NCI-H128 (cell line): ENCODE measurements around the gene GPRASP1.
"Not testable (repeated sequence)": the region's sequence is repeated elsewhere in the genome, so short reads cannot be mapped to it uniquely, and the experiment has no call there.

Source experiments
- DNase-seq: peaks from one replicate; lab custom pipeline; 2025; ENCODE audit not compliant: unreplicated experiment; lab: John Stamatoyannopoulos, UW

The GPRASP1 gene, protein sequence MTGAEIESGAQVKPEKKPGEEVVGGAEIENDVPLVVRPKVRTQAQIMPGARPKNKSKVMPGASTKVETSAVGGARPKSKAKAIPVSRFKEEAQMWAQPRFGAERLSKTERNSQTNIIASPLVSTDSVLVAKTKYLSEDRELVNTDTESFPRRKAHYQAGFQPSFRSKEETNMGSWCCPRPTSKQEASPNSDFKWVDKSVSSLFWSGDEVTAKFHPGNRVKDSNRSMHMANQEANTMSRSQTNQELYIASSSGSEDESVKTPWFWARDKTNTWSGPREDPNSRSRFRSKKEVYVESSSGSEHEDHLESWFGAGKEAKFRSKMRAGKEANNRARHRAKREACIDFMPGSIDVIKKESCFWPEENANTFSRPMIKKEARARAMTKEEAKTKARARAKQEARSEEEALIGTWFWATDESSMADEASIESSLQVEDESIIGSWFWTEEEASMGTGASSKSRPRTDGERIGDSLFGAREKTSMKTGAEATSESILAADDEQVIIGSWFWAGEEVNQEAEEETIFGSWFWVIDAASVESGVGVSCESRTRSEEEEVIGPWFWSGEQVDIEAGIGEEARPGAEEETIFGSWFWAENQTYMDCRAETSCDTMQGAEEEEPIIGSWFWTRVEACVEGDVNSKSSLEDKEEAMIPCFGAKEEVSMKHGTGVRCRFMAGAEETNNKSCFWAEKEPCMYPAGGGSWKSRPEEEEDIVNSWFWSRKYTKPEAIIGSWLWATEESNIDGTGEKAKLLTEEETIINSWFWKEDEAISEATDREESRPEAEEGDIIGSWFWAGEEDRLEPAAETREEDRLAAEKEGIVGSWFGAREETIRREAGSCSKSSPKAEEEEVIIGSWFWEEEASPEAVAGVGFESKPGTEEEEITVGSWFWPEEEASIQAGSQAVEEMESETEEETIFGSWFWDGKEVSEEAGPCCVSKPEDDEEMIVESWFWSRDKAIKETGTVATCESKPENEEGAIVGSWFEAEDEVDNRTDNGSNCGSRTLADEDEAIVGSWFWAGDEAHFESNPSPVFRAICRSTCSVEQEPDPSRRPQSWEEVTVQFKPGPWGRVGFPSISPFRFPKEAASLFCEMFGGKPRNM (N-terminal part only)

GRCh38 chrX:102651242-102652011 is at the start of gene GPRASP1:
TSS of gene GPRASP1 (plus strand) at chrX:102651483. CDS start at chrX:102653914, 2,431 bp downstream.
- DNase-seq: peak; percentile 41

GRCh38 chrX:102604327-102604726 is 47.0 kb upstream of the GPRASP1 start:
- no peak for DNase-seq

- no peak for DNase-seq
Observed at GRCh38 chrX:102606115-102606514, 45.2 kb upstream of the GPRASP1 start.

- no peak for DNase-seq
Observed at GRCh38 chrX:102610905-102611304, 40.4 kb upstream of the GPRASP1 start.

- DNase-seq: no peak
Observed at GRCh38 chrX:102624105-102624504, 27.2 kb upstream of the GPRASP1 start.

- DNase-seq: no peak
Observed at GRCh38 chrX:102627640-102628039, 23.6 kb upstream of the GPRASP1 start.

- DNase-seq: no peak
Observed at GRCh38 chrX:102637561-102637960, 13.7 kb upstream of the GPRASP1 start.

GRCh38 chrX:102650903-102651241 is 411 bp upstream of the GPRASP1 start:
- no peak for DNase-seq

DNA sequence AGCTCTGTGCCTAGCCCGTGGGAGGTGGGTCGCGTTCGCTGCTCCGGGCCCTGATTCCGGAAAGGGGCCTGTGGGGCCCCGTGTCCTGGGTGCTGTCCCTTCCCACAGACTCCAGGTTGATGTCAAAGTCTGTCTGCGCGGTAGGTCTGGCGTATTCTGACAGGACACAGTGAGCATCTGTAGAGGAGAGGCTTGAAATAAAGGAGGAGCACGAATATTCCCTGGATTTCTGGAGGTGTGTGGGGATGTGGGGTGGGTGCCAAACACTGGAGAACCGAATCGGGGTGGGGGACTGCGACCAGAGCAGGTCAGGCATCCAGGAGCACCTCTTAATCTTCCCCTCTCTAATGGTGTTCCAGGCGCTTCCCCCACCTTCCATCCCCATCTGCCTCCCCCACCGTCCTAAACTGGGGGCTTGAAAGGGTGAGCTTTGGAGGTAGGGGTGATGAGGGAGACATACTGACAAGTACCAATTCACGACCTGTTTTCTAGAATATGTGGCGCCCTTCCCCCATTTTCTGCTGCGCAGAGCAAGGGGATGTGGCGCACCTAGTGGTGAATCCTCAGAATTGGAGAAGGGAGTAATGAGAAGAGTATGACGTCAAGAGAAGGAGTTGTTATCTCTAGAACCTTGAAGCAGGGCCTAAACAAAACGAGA is 877 bp downstream of the GPRASP1 start:
- DNase-seq: no peak

DNA sequence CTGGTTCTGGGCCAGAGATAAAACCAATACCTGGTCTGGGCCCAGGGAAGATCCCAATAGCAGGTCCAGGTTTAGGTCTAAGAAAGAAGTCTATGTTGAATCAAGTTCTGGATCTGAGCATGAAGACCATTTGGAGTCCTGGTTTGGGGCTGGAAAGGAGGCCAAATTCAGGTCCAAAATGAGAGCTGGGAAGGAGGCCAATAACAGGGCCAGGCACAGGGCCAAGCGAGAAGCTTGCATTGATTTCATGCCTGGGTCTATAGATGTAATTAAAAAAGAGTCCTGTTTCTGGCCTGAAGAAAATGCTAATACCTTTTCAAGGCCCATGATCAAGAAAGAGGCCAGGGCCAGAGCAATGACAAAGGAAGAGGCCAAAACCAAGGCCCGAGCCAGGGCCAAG is 3.4 kb downstream of the GPRASP1 start:
- DNase-seq: no peak

GRCh38 chrX:102658556-102658955 is 7.3 kb downstream of the GPRASP1 start:
- no peak for DNase-seq

GRCh38 chrX:102659790-102660757 is 8.8 kb downstream of the GPRASP1 start:
- DNase-seq: no peak

DNA sequence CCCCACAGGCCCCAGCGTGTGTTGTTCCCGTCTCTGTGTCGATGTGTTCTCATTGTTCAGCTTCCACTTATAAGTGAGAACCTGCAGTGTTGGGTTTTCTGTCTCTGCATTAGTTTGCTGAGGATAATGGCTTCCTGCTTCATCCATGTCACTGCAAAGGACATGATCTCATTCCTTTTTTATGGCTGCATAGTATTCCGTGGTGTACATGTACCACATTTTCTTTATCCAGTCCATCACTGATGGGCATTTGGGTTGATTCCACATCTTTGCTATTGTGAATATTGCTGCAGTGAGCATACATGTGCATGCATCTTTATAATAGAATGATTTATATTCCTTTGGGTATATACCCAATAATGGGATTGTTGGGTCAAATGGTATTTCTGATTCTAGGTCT is 12.5 kb downstream of the GPRASP1 start:
- not testable (repeated sequence) for DNase-seq

GRCh38 chrX:102667034-102667433 is 15.8 kb downstream of the GPRASP1 start:
- DNase-seq: not testable (repeated sequence)

GRCh38 chrX:102669526-102669925 is 18.2 kb downstream of the GPRASP1 start:
- DNase-seq: no peak

- no peak for DNase-seq
Observed at GRCh38 chrX:102672856-102673255, 21.6 kb downstream of the GPRASP1 start.

- DNase-seq: not testable (repeated sequence)
Observed at GRCh38 chrX:102677479-102677878, 26.2 kb downstream of the GPRASP1 start.

- DNase-seq: no peak
Observed at GRCh38 chrX:102684772-102685520, 33.7 kb downstream of the GPRASP1 start.
